A549 (cell line): ENCODE measurements around the gene PI4K2B.

Experiments used
- PHF8 ChIP-seq: fragments of 200-600 bp; sonication (generic); IDR thresholded peaks from 2 replicates; pipeline ENCODE4 v1.6.1; 2016; ENCODE audit warnings: low read depth, mild to moderate bottlenecking, antibody characterized with exemption, moderate library complexity, borderline replicate concordance
- RAD21 ChIP-seq, 2 experiments: fragments of >200 bp in 1 of 2; sonication (Bioruptor Twin) in 1 of 2; formaldehyde crosslinking in 1 of 2; IDR thresholded peaks in 1 of 2; conservative IDR thresholded peaks in 1 of 2; 2 replicates in 1 of 2; 3 replicates in 1 of 2; pipeline ENCODE4 v1.6.1; 2012 to 2018; ENCODE audit warnings: inconsistent platforms in 1 of 2
- SREBF2 ChIP-seq: fragments of 450-650 bp; IDR thresholded peaks from 2 replicates; pipeline ENCODE4 v1.6.1; 2014; ENCODE audit warnings: mild to moderate bottlenecking, moderate library complexity
- TF ChIP-seq, protein P1 (sequence below): fragments of >200 bp; sonication (Bioruptor Twin); formaldehyde crosslinking; IDR thresholded peaks from 3 replicates; pipeline ENCODE4 v1.5.1; 2016

DNA sequence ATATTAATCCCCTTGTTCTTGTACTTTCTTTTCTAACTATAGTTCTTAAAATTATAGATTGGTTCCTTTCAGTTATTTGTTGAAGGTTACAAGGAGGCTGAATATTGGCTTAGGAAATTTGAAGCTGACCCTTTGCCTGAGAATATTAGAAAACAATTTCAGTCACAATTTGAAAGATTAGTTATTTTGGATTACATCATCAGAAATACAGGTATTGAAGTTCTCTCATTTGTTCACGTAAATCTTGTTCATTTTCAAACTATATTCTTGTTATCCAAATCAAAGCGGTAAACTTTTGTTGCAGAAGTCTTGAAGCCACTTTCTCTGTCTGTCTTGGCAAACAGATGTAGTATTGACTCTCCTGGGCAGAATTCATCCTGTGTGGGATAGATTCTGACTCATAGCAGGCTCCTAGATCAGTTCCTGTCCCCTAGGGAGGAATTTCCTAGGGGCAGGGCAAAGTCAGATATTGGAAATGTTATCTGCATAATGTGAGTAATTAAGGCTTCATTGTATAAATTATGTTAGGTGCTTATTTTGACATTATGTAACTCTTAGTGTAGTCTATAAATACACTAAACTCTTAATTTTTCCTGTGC is 25.2 kb downstream of the PI4K2B start:
- TF ChIP-seq, protein P1, sequence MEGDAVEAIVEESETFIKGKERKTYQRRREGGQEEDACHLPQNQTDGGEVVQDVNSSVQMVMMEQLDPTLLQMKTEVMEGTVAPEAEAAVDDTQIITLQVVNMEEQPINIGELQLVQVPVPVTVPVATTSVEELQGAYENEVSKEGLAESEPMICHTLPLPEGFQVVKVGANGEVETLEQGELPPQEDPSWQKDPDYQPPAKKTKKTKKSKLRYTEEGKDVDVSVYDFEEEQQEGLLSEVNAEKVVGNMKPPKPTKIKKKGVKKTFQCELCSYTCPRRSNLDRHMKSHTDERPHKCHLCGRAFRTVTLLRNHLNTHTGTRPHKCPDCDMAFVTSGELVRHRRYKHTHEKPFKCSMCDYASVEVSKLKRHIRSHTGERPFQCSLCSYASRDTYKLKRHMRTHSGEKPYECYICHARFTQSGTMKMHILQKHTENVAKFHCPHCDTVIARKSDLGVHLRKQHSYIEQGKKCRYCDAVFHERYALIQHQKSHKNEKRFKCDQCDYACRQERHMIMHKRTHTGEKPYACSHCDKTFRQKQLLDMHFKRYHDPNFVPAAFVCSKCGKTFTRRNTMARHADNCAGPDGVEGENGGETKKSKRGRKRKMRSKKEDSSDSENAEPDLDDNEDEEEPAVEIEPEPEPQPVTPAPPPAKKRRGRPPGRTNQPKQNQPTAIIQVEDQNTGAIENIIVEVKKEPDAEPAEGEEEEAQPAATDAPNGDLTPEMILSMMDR, result no peak
- TF ChIP-seq SREBF2, result no peak
- no peak for TF ChIP-seq PHF8
- TF ChIP-seq RAD21 (conservative IDR thresholded peaks at IDR 0.05 in 1 of 2, IDR thresholded peaks at IDR 0.05 in 1 of 2), result no peak
